HG03342 (cell line): Measurements from ENCODE around the gene POLE4.

ENCODE experiments used
- ATAC-seq: cut with Tn5 transposase; IDR thresholded peaks from one replicate; pipeline ENCODE4 v1.9.1; 2021; ENCODE audit warnings: mild to moderate bottlenecking, moderate library complexity; ENCODE audit not compliant: unreplicated experiment

Gene POLE4

GRCh38 chr2:74985978-74986609 lies 27.7 kb downstream of the POLE4 start:
- no peak for ATAC-seq

GRCh38 chr2:74991977-74992376 lies 33.5 kb downstream of the POLE4 start:
- ATAC-seq, result no peak

- ATAC-seq, result no peak
Measured at GRCh38 chr2:74999468-74999867, 41.0 kb downstream of the POLE4 start.

GRCh38 chr2:75002007-75002406 lies 43.6 kb downstream of the POLE4 start:
- ATAC-seq, result no peak

GRCh38 chr2:75003276-75003675 lies 44.8 kb downstream of the POLE4 start:
- no peak for ATAC-seq

GRCh38 chr2:75003773-75004172 lies 45.3 kb downstream of the POLE4 start:
- no peak for ATAC-seq

- ATAC-seq, result no peak
Measured at GRCh38 chr2:75006041-75006440, 47.6 kb downstream of the POLE4 start.

- no peak for ATAC-seq
Measured at GRCh38 chr2:75007061-75007460, 48.6 kb downstream of the POLE4 start.

GRCh38 chr2:75007819-75008218 lies 49.4 kb downstream of the POLE4 start:
- no peak for ATAC-seq

GRCh38 chr2:75010571-75010970 lies 52.1 kb downstream of the POLE4 start:
- ATAC-seq, result no peak

- ATAC-seq, result no peak
Measured at GRCh38 chr2:75012080-75012479, 53.6 kb downstream of the POLE4 start.

- no peak for ATAC-seq
Measured at GRCh38 chr2:75018162-75018561, 59.7 kb downstream of the POLE4 start.
